Activated CD4-positive, alpha-beta T cell treated with anti-CD3 and anti-CD28 coated beads, Interleukin-2, amount 10 ng/mL, durations not matched to agents 7 days and 5 days (primary cell): ENCODE results near the gene RAB5B. TPM values are rescaled to one million over a fixed set of nuclear protein-coding genes. Genes with fewer than 3 reads are reported as not detected.
A peak's percentile ranks its signal among the peaks of the same experiment; 100 is the strongest.
"Not testable (repeated sequence)": the region's sequence is repeated elsewhere in the genome, so short reads cannot be mapped to it uniquely, and the experiment has no call there.

ENCODE experiments used
- CTCF ChIA-PET: fragments of 350-600 bp; sonication (Branson Sonifier 250); formaldehyde crosslinking; loops from one replicate; lab custom pipeline; 2021; ENCODE audit warnings: antibody characterized with exemption; lab: Charles Lee
- POLR2A ChIA-PET: fragments of 350-600 bp; sonication (Branson Sonifier 250); formaldehyde crosslinking; loops from one replicate; lab custom pipeline; 2021; ENCODE audit warnings: antibody characterized with exemption; lab: Charles Lee
- DNase-seq: peaks from one replicate; pipeline ENCODE4 v3.0.0-alpha.2; 2020
- H3K27ac Mint-ChIP-seq: one replicate; pipeline ENCODE4 v1.8.0; 2021; ENCODE audit warnings: mild to moderate bottlenecking, moderate library complexity, mixed read lengths
- H3K27me3 Mint-ChIP-seq: one replicate; pipeline ENCODE4 v1.8.0; 2021; ENCODE audit warnings: mixed read lengths
- H3K36me3 Mint-ChIP-seq: one replicate; pipeline ENCODE4 v1.8.0; 2021; ENCODE audit warnings: low read depth, mixed read lengths
- H3K4me1 Mint-ChIP-seq: one replicate; pipeline ENCODE4 v1.8.0; 2021; ENCODE audit warnings: mixed read lengths
- H3K4me3 Mint-ChIP-seq: one replicate; pipeline ENCODE4 v1.8.0; 2021; ENCODE audit warnings: mild to moderate bottlenecking, moderate library complexity, mixed read lengths
- H3K9me3 Mint-ChIP-seq: one replicate; pipeline ENCODE4 v1.8.0; 2021; ENCODE audit warnings: mixed read lengths
- total RNA-seq, 2 experiments: library from RNA; stranded (reverse); gene quantifications; one replicate each; pipeline ENCODE4 v1.2.3, GENCODE V29; 2021

Gene RAB5B
- total RNA-seq, 2 experiments from 2014 or later = 56.9 to 58.1 TPM

DNA sequence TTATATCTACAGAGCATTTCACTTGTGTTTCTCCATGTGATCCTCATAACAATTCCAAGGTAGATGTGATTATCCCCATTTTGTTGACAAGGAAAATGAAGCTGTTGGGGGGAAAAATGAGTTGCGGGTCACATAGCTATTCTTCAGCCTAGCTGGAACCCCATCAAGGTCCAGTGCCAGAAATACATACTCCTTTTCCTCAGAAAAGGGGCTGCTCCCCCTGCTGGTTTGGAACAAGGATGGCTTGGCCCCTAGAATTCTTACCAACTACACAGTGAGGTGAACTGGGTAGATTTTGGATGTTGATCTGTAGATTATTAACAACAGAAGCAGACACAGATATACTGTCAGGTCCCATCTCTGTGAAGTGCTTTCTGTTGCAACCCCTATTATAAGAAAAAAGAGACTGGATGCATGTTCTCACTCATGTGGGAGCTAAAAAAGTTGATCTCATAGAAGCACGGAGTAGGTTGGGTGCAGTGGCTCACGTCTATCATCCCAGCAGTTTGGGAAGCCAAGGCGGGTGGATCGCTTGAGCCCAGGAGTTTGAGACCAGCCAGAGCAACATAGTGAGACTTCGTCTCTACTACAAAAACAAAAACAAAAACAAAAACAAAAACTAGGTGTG, 55.9 kb downstream of the RAB5B start:
- Mint-ChIP-seq H3K4me1 (peaks cover 52% of the 10 kb centered on the region), H3K9me3 (no peaks in the 10 kb centered on the region), H3K36me3 (peaks cover 61% of the 10 kb centered on the region), H3K4me3 (no peak overlapping the region), H3K27ac (no peak overlapping the region), H3K27me3 (no peaks in the 10 kb centered on the region)
- ChIA-PET POLR2A (no interaction called here), CTCF (interaction anchor here (0.6 to 1.7 kb wide), 14 partner anchors 9 to 711 kb away, joined by 3 to 11 read pairs (median 4); partner anchors contain the start of genes IKZF4, RAB5B and SUOX)
- DNase-seq = peak; percentile 67

DNA sequence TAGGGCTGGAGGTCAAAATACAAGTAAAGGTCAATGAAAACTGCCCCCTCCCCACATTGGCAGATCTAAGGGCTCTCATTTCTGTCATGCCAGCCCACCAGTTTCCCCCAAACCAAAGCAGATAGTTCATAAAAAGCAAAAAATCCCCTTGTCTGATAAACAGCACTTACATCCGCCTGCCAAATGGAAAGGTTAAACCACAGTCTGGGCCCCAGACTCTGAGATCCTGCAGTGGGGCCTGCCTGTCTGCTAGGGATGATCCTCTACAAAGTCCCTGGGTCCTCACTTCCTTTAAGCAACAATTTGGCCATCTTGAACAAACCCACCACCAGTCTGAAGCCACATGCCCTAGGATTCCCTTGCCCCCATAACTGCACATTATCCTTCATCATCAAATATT, 58.1 kb downstream of the RAB5B start:
- Mint-ChIP-seq H3K27me3 (no peaks in the 10 kb centered on the region), H3K36me3 (peaks cover 54% of the 10 kb centered on the region), H3K4me1 (peaks cover 48% of the 10 kb centered on the region), H3K4me3 (no peak overlapping the region), H3K27ac (peak overlapping the region; percentile 2), H3K9me3 (no peaks in the 10 kb centered on the region)
- CTCF ChIA-PET = interaction anchor here (1.1 to 1.2 kb wide), 2 partner anchors 8 to 9 kb away, joined by 3 to 4 read pairs; no protein-coding TSS in a partner anchor
- no peak for DNase-seq
- POLR2A ChIA-PET = no interaction called here

DNA sequence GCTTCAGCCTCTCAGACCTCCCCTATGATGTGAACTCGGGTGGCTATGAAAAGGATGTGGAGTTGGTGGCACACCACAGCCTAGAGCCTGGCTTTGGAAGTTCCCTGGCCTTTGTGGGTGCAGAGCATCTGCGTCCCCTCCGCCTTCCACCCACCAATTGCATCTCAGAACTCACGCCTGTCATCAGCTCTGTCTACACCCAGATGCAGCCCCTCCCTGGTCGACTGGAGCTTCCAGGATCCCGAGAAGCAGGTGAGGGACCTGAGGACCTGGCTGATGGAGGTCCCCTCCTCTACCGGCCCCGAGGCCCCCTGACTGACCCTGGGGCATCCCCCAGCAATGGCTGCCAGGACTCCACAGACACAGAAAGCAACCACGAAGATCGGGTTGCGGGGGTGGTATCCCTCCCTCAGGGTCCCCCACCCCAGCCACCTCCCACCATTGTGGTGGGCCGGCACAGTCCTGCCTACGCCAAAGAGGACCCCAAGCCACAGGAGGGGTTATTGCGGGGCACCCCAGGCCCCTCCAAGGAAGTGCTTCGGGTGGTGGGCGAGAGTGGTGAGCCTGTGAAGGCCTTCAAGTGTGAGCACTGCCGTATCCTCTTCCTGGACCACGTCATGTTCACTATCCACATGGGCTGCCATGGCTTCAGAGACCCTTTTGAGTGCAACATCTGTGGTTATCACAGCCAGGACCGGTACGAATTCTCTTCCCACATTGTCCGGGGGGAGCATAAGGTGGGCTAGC, 60.9 kb downstream of the RAB5B start:
- H3K36me3 Mint-ChIP-seq = peaks cover 42% of the 10 kb centered on the region

DNA sequence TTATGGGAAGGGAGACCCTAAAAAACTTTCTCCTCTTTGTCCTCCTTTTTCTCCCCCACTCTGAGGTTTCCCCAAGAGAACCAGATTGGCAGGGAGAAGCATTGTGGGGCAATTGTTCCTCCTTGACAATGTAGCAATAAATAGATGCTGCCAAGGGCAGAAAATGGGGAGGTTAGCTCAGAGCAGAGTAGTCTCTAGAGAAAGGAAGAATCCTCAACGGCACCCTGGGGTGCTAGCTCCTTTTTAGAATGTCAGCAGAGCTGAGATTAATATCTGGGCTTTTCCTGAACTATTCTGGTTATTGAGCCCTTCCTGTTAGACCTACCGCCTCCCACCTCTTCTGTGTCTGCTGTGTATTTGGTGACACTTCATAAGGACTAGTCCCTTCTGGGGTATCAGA, 63.3 kb downstream of the RAB5B start:
- Mint-ChIP-seq H3K9me3 (no peaks in the 10 kb centered on the region), H3K4me3 (no peak overlapping the region), H3K4me1 (peaks cover 48% of the 10 kb centered on the region), H3K27ac (no peak overlapping the region), H3K36me3 (peaks cover 35% of the 10 kb centered on the region), H3K27me3 (no peaks in the 10 kb centered on the region)
- no peak for DNase-seq
- ChIA-PET POLR2A (no interaction called here), CTCF (interaction anchor here (0.6 to 1.0 kb wide), 3 partner anchors 16 to 152 kb away, joined by 3 to 4 read pairs (median 4); partner anchors contain the start of gene SMARCC2)

More for the DNA sequence above, 60.9 kb downstream of the RAB5B start:
- POLR2A ChIA-PET = no interaction called here
- no peak overlapping the region for H3K4me3 Mint-ChIP-seq
- no peaks in the 10 kb centered on the region for H3K27me3 Mint-ChIP-seq
- CTCF ChIA-PET = interaction anchor here (0.6 kb wide), 1 partner anchor 13 kb away, joined by 3 read pairs; no protein-coding TSS in a partner anchor
- H3K27ac Mint-ChIP-seq = no peak overlapping the region
- H3K4me1 Mint-ChIP-seq = peaks cover 40% of the 10 kb centered on the region
- DNase-seq = no peak
- H3K9me3 Mint-ChIP-seq = no peaks in the 10 kb centered on the region

DNA sequence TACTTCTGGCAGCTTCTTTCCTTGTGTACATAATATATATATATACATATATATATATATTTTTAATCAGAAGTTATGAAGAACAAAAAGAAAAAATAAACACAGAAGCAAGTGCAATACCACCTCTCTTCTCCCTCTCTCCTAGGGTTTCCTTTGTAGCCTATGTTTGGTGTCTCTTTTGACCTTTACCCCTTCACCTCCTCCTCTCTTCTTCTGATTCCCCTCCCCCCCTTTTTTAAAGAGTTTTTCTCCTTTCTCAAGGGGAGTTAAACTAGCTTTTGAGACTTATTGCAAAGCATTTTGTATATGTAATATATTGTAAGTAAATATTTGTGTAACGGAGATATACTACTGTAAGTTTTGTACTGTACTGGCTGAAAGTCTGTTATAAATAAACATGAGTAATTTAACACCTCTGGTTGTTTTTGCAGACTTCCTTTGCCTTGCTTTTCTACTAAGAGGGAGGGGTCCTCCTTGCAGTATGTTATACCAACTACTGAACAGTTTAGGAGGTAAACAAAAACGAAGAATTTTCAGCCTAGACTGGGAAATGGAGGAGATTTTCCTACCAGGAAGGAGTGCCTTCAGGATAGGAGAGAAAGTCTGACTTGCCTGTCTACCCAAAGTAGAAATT, 64.3 kb downstream of the RAB5B start:
- H3K4me3 Mint-ChIP-seq = no peak overlapping the region
- CTCF ChIA-PET = interaction anchor here (0.6 to 1.0 kb wide), 2 partner anchors 42 to 151 kb away, joined by 3 to 4 read pairs; partner anchors contain the start of gene SMARCC2
- H3K27ac Mint-ChIP-seq = peak overlapping the region; percentile 70
- no peaks in the 10 kb centered on the region for H3K27me3 Mint-ChIP-seq
- DNase-seq = no peak
- peaks cover 48% of the 10 kb centered on the region for H3K4me1 Mint-ChIP-seq
- POLR2A ChIA-PET = no interaction called here
- H3K9me3 Mint-ChIP-seq = no peaks in the 10 kb centered on the region
- H3K36me3 Mint-ChIP-seq = peaks cover 35% of the 10 kb centered on the region

DNA sequence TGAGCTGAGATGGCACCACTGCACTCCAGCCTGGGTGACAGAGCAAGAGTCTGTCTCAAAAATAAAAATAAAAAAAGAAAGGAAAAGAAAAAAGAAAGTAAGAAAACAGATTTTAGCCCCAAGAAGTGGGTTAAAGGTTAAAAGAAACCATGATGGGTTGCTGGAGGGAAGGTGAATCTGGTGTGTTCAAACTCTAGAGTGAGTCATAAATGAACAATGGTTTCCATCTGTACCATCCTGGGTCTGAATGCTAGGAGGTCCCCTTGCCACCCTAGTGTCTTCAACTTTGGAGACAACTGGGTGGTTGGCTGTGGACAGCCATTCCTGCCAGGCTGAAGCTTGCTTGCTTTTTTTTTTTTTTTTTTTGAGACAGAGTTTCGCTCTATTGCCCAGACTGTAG, 66.3 kb downstream of the RAB5B start:
- peak; percentile 16 for DNase-seq
- no peaks in the 10 kb centered on the region for H3K9me3 Mint-ChIP-seq
- H3K27me3 Mint-ChIP-seq = no peaks in the 10 kb centered on the region
- H3K4me3 Mint-ChIP-seq = peak overlapping the region; percentile 100
- H3K27ac Mint-ChIP-seq = peak overlapping the region; percentile 99
- H3K36me3 Mint-ChIP-seq = peaks cover 42% of the 10 kb centered on the region
- CTCF ChIA-PET = interaction anchor here (0.6 to 1.6 kb wide), 7 partner anchors 8 to 303 kb away, joined by 3 to 6 read pairs (median 4); partner anchors contain the start of gene SUOX
- POLR2A ChIA-PET = interaction anchor here (0.6 to 0.9 kb wide), 2 partner anchors 25 to 320 kb away, joined by 3 to 4 read pairs; no protein-coding TSS in a partner anchor
- H3K4me1 Mint-ChIP-seq = peaks cover 50% of the 10 kb centered on the region

DNA sequence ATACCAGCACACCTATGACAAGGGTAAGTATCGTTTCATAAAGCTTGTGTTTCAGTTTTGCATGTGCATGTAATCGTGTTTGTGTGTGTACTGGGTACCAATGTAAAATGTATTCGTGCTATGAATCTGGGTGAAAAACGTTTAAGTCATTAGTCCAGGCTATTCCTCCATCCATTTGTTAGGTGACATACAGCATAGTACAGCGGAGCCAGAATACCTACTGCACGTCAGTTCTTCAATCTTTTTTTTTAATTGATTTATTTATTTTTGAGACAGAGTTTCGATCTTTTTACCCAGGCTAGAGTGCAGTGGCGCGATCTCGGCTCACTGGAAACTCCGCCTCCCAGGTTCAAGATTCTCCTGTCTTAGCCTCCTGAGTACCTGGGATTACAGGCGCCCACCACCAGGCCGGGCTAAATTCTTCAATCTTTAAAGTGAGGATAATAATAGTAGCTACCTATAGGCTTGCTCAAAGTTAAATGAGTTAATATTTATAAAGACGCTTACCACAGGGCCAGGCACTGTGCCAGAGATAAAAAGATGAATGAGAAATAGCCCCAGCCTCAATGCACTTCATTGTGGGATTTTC, 67.2 kb downstream of the RAB5B start:
- Mint-ChIP-seq H3K4me1 (peaks cover 52% of the 10 kb centered on the region), H3K4me3 (peak overlapping the region; percentile 100), H3K9me3 (no peaks in the 10 kb centered on the region), H3K36me3 (peaks cover 38% of the 10 kb centered on the region), H3K27me3 (no peaks in the 10 kb centered on the region), H3K27ac (peak overlapping the region; percentile 99)
- POLR2A ChIA-PET = interaction anchor here (0.6 kb wide), 1 partner anchor 34 kb away, joined by 6 read pairs; no protein-coding TSS in a partner anchor
- CTCF ChIA-PET = interaction anchor here (0.6 to 1.6 kb wide), 6 partner anchors 9 to 304 kb away, joined by 3 to 6 read pairs (median 4); partner anchors contain the start of gene SUOX
- DNase-seq = no peak

DNA sequence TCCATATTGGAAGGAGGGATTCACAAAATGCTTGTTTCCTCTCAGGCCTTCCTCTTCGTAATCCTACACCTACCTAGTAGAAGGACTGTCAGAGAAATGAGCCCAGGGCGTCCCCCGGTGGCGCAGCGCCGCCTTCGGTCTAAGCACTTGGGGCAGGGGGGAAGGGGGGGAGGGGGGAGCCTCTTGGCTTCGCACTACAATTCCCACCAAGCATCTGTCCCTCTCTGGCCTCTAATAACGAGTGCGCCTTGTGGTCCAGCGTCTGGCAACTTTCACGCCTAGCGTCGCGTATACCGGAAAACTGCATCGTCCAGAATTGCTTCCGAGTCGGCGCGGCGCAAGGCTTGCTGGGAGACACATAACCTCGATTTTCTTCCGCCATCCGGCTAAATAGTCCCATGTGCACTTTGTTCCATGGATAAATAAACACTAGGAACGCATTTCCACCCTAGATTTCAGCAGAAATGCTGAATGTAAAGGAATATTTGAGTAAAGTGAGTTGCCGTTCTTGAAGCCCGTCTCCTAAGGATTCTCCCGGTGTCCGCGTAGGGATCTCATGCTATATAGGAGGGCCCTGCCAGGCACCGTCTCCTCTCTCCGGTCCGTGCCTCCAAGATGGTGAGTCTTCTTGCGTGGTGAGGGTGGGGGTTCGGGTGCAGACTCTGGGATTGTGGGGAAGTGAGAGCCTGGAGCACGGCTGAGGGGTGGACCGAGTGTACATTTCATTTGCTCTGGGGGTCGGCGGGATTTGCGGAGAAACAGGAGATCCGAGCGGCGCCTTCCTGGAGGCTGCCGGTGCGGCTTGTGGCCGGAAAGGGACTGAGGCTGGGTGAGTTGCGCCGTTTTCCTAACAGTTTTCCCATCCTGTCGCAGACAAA, 67.9 kb downstream of the RAB5B start, which contains the start of gene RPS26:
Gene RPS26, plus strand, starts transcription at position 367 of the 878 bp plus-strand sequence. Its CDS starts 249 bp downstream, at position 616.
- H3K27me3 Mint-ChIP-seq = no peaks in the 10 kb centered on the region
- peak; percentile 97 for DNase-seq
- peak within 1 kb of the TSS; percentile 99 for H3K27ac Mint-ChIP-seq
- H3K36me3 Mint-ChIP-seq = peaks cover 38% of the 10 kb centered on the region
- POLR2A ChIA-PET = no interaction called here
- H3K4me1 Mint-ChIP-seq = peaks cover 57% of the 10 kb centered on the region
- H3K4me3 Mint-ChIP-seq = peak within 1 kb of the TSS; percentile 100
- CTCF ChIA-PET = interaction anchor here (1.2 to 1.6 kb wide), 2 partner anchors 9 to 44 kb away, joined by 4 read pairs; partner anchors contain the start of gene SUOX
- no peaks in the 10 kb centered on the region for H3K9me3 Mint-ChIP-seq

DNA sequence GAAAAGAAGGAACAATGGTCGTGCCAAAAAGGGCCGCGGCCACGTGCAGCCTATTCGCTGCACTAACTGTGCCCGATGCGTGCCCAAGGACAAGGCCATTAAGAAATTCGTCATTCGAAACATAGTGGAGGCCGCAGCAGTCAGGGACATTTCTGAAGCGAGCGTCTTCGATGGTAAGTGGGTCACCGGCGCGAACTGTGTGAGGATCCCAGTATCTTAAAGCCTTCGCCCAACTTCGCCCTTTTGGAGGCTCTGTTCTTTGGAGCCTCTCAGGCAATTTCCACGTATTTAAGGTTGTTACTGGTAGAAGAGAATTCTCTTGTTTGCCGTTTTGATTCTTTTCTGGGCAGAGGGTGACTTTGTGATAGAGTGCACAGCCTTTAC, 68.5 kb downstream of the RAB5B start:
- DNase-seq, H3K9me3 Mint-ChIP-seq, POLR2A ChIA-PET, CTCF ChIA-PET, H3K27me3 Mint-ChIP-seq: not testable (repeated sequence)
- Mint-ChIP-seq H3K27ac (peak overlapping the region; percentile 99), H3K36me3 (peaks cover 40% of the 10 kb centered on the region), H3K4me3 (peak overlapping the region; percentile 100), H3K4me1 (peaks cover 59% of the 10 kb centered on the region)

DNA sequence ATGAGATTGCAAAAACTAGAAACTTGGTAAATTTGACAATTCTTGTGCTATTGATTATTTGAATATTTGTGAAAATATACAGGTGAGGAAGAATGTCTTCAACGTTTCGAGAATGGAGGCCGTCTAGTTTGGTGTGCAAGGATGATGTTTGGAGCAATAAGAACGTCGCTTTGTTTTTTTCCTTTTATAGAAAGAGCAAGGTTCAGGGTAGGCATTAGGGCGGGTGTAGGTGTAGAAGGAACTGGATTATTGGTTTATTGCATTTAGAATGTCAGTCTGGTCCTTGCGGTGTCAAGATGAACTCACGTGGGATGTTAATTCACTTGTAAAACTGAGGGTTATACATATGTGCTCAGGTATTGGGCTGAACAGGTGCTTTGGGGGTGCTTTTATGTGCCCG, 69.0 kb downstream of the RAB5B start:
- H3K27me3 Mint-ChIP-seq = no peaks in the 10 kb centered on the region
- H3K4me1 Mint-ChIP-seq = peaks cover 56% of the 10 kb centered on the region

More for the DNA sequence above, 69.0 kb downstream of the RAB5B start:
- ChIA-PET POLR2A (no interaction called here), CTCF (no interaction called here)
- peak overlapping the region; percentile 100 for H3K4me3 Mint-ChIP-seq
- no peak for DNase-seq
- H3K36me3 Mint-ChIP-seq = peaks cover 36% of the 10 kb centered on the region
- H3K9me3 Mint-ChIP-seq = no peaks in the 10 kb centered on the region
- H3K27ac Mint-ChIP-seq = peak overlapping the region; percentile 99
